ENCODE data around the gene DHX35.

DHX35 gene

GRCh38 chr20:38932457-38933120, 29.6 kb upstream of the DHX35 start:
- TF ChIP-seq CTCF (conservative IDR thresholded peaks at IDR 0.05; ENCODE audit: low read depth, low read length): no peak
- no peak for DNase-seq (ENCODE audit: low read depth)
- H3K4me3 ChIP-seq (ENCODE audit: low read length): no peak overlapping the region

GRCh38 chr20:38934530-38934929, 27.6 kb upstream of the DHX35 start:
- no peak for DNase-seq (ENCODE audit: low read depth)
- H3K4me3 ChIP-seq (ENCODE audit: low read length): no peak overlapping the region

GRCh38 chr20:38935285-38935684, 26.9 kb upstream of the DHX35 start:
- no peak overlapping the region for H3K4me3 ChIP-seq (ENCODE audit: low read length)
- peak; percentile 18 for TF ChIP-seq CTCF (conservative IDR thresholded peaks at IDR 0.05; ENCODE audit: low read depth, low read length)
- no peak for DNase-seq (ENCODE audit: low read depth)

More at GRCh38 chr20:38934530-38934929, 27.6 kb upstream of the DHX35 start:
- TF ChIP-seq CTCF (conservative IDR thresholded peaks at IDR 0.05; ENCODE audit: low read depth, low read length): no peak

- no peak overlapping the region for H3K4me3 ChIP-seq (ENCODE audit: low read length)
- no peak for TF ChIP-seq CTCF (conservative IDR thresholded peaks at IDR 0.05; ENCODE audit: low read depth, low read length)
- no peak for DNase-seq (ENCODE audit: low read depth)
These were observed 26.2 kb upstream of the DHX35 start for GRCh38 chr20:38935967-38936407.

GRCh38 chr20:38937000-38937399, 25.1 kb upstream of the DHX35 start:
- no peak overlapping the region for H3K4me3 ChIP-seq (ENCODE audit: low read length)
- no peak for DNase-seq (ENCODE audit: low read depth)
- TF ChIP-seq CTCF (conservative IDR thresholded peaks at IDR 0.05; ENCODE audit: low read depth, low read length): no peak

GRCh38 chr20:38937978-38938473, 24.1 kb upstream of the DHX35 start:
- no peak for DNase-seq (ENCODE audit: low read depth)
- H3K4me3 ChIP-seq (ENCODE audit: low read length): no peak overlapping the region
- no peak for TF ChIP-seq CTCF (conservative IDR thresholded peaks at IDR 0.05; ENCODE audit: low read depth, low read length)

- no peak for TF ChIP-seq CTCF (conservative IDR thresholded peaks at IDR 0.05; ENCODE audit: low read depth, low read length)
- H3K4me3 ChIP-seq (ENCODE audit: low read length): no peak overlapping the region
These were observed 22.5 kb upstream of the DHX35 start for GRCh38 chr20:38939686-38940085.

More at GRCh38 chr20:38939686-38940085, 22.5 kb upstream of the DHX35 start:
- DNase-seq (ENCODE audit: low read depth): no peak
